GM18502 (cell line): ENCODE data around the gene BIRC2.
"Not testable (repeated sequence)": the region's sequence is repeated elsewhere in the genome, so short reads cannot be mapped to it uniquely, and the experiment has no call there.

Experiments used
- ATAC-seq: cut with Tn5 transposase; IDR thresholded peaks from one replicate; pipeline ENCODE4 v1.9.1; 2021; ENCODE audit warnings: mild to moderate bottlenecking; ENCODE audit not compliant: unreplicated experiment, poor library complexity

Gene BIRC2

DNA sequence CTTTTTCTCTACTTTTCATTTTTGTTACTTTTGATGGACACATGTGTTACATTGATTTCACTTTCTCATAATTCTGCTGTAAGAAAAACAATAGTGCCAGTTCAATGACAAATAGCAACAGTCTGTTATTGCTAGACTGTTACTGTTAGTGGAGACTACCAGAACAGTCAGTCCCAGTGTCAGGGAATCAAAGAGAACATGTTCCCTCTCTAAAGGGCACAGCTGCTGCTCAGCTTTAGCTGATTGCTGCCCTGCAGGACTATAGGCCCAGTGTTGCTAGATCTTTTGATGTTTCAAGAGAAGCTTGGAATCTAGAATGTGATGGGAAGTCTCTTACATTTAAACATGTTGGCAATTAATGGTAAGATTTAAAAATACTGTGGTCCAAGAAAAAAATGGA is 26.3 kb upstream of the BIRC2 start:
- ATAC-seq: no peak

DNA sequence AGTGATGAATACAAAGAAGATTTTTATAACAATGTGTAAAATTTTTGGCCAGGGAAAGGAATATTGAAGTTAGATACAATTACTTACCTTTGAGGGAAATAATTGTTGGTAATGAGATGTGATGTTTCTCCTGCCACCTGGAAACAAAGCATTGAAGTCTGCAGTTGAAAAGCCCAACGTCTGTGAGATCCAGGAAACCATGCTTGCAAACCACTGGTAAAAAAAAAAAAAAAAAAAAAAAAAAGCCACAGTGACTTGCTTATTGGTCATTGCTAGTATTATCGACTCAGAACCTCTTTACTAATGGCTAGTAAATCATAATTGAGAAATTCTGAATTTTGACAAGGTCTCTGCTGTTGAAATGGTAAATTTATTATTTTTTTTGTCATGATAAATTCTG is 24.5 kb upstream of the BIRC2 start:
- no peak for ATAC-seq

DNA sequence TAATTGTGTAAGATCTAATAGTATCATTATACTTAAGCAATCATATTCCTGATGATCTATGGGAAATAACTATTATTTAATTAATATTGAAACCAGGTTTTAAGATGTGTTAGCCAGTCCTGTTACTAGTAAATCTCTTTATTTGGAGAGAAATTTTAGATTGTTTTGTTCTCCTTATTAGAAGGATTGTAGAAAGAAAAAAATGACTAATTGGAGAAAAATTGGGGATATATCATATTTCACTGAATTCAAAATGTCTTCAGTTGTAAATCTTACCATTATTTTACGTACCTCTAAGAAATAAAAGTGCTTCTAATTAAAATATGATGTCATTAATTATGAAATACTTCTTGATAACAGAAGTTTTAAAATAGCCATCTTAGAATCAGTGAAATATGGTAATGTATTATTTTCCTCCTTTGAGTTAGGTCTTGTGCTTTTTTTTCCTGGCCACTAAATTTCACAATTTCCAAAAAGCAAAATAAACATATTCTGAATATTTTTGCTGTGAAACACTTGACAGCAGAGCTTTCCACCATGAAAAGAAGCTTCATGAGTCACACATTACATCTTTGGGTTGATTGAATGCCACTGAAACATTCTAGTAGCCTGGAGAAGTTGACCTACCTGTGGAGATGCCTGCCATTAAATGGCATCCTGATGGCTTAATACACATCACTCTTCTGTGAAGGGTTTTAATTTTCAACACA is 23.3 kb upstream of the BIRC2 start:
- ATAC-seq: no peak

DNA sequence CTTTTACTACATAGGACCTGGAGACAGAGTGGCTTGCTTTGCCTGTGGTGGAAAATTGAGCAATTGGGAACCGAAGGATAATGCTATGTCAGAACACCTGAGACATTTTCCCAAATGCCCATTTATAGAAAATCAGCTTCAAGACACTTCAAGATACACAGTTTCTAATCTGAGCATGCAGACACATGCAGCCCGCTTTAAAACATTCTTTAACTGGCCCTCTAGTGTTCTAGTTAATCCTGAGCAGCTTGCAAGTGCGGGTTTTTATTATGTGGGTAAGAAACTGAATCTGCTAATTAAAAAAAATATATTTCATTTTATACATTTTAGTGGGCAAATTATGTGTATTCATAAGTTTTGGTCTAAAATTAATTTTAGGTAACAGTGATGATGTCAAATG is 21.9 kb upstream of the BIRC2 start:
- ATAC-seq: no peak

DNA sequence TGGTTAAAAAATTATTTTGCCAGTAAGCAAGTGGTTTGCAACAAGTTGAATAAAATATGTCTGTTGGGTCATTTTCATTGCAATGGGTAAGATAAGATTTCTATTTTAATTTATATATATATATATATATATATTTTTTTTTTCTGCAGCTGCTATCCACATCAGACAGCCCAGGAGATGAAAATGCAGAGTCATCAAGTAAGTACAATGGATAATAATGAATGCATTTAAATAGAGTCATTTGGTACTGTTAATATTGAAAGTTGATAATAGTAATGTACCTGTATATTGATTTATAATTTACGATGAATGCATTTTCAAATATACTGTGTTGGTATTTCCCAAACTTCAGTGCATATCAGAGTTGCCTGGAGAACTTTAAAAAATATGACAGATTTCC is 18.3 kb upstream of the BIRC2 start:
- no peak for ATAC-seq

DNA sequence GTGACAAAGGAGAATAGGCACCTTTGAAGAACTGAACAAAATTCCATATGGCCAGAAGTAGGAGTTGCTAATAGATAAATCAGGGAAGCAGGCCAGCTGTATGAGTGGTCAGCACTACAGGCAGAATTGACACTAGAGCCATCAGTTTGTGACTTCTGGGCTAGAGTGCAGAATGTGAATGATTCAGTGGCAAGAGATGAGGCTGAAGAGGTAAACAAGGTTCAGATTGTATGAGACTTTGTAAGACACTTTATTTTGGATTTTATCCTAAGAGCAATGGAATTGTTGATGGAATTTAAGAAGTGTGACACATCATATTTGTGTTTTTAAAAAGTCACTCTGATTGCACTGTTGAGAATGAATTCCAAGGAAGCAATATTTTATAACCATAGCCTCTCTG is 16.8 kb upstream of the BIRC2 start:
- no peak for ATAC-seq

DNA sequence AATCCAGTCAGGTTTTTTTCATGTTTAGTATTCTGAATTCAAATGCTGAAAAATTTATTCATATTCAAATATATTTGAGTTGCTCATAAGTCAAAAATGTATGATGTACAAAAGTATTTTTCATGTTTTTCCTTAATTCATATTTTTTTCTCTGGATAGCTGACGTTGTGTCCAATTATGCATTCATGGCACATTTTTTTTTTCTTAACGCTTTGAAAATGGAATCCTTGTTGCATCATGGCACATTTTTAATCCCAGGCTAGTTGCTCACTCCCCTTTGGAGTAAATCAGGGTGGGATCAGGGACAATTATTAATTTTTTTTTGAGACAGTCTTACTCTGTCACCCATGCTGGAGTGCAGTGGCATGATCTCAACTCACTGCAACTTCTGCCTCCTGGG is 15.7 kb upstream of the BIRC2 start:
- no peak for ATAC-seq

DNA sequence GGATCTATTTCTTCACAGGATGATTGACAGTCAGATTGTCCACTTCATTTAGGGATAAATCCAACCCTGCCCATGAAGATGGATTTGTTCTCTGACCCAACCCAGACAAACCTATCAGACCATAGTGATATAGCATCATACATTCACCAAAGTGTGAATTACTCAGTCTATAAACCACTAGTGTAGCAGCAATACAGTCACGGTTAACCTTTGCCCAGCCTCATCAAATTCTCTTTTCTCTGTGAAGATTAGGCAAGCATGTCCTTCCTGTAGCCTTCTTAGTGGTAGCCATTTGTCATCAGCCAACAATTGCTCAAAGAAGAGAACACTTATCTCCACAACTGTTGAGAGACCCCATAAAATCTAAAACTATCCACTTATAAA is 14.4 kb upstream of the BIRC2 start:
- no peak for ATAC-seq

DNA sequence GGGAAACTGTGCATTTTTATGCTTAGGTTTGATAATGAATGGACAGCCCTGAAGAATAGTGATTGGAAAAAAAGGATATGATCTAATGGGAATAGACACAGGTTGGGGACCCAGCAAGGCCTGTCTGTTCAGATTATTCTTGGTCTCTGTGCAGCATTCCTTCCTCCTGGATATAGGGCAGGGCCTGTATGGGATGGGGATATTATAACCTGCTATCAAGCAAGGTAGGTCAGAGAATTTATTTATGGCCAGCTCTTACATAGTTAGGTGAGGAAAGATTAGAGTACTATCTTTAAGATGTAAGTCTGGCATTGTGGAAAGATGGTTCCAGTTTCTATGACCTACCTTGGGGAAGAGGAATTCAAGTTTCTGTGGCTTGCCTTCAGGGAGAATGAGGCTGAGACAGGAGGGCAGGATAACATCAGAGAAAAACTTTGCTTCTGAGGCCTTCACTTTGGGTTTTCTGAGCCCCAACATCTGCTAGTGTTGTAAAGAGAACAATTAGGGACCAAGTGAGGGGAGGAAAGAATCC is 8.5 kb upstream of the BIRC2 start:
- no peak for ATAC-seq

DNA sequence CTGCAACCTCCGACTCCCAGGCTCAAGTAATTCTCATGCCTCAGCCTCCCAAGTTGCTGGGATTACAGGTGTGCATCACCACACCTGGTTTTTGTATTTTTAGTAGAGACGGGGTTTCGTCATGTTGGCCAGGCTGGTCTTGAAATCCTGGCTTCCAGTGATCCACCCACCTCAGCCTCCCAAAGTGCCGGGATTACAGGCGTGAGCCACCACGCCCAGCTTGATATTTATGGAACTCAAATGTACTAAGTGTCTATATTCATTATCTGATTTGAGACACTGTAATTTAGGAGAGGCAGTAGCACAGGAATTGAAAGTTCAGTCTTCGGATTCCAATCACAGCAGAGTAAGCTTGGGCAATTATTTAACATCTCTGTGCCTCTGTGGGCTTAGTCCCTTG is 5.7 kb upstream of the BIRC2 start:
- not testable (repeated sequence) for ATAC-seq

DNA sequence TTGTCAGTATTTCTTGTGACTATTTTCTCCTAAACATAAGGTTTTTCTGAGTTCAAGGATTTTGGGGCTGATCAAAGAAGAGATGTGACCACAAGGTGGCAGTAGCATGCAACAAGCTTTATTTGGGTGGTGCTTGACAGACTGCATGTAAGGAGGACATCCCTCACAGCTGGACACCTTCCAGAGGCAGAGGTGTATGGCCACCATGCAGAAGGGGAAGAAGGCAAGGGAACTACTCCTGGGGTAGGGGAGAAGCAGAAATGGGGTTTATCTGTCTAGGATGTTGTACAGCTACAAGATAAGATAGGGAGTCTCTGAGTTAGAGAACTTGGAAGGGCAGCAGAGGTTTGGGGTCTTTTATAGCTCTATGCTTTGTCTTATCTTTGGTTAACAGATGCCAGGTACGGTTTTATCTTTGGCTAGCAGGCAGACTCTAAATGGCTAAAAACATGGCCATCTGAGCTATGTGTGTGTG is 5.1 kb upstream of the BIRC2 start:
- peak; percentile 45 for ATAC-seq

DNA sequence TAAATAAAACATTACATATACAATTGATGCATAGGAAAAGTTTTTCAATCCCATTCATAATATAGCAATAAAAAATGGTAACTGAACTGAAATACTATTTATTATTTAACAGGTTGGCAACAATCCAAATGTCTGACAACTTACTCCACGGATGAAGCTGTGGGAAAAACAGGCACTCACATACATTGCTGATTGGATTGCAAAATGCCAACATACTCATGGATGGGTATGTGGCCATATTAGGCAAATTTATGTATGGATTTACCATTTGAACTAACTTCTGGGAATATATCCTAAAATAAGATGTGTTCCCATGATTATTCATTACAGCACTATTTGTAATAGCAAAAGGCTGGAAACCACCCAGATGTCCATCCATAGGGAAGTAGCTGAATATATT is 3.2 kb upstream of the BIRC2 start:
- no peak for ATAC-seq

DNA sequence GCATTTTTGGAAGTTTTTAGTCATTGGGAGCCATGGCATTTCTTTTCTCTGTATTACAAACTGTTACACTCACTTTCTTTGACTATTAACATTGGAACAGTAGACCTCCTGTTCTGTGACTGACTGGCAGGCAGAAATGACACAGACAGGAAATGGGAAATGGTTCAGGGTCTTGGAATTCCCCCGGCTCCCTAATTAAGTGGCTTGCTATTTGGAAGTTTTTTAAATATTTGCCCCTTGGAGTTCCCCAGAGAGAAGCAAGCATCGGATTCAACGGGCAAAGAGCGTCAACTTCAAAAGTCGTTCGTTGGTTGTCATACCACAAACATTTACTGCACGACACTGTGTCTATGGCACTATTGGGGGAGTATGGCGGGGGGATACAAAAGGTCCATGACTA is 1.1 kb upstream of the BIRC2 start:
- no peak for ATAC-seq

DNA sequence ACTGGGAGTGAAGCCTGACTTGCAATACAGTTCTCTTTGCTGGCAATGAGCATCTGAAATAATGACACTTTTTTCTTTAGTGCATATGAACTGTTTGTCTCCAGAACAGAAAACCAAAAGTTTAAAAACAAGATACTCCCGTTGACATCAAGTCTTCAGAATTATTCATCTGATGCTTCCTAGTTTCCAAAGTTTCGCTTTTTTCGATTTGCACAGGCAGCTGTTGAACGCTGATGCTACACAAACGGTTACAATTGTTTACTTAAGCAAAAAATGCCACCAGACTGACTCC is 612 bp upstream of the BIRC2 start:
- ATAC-seq: no peak

DNA sequence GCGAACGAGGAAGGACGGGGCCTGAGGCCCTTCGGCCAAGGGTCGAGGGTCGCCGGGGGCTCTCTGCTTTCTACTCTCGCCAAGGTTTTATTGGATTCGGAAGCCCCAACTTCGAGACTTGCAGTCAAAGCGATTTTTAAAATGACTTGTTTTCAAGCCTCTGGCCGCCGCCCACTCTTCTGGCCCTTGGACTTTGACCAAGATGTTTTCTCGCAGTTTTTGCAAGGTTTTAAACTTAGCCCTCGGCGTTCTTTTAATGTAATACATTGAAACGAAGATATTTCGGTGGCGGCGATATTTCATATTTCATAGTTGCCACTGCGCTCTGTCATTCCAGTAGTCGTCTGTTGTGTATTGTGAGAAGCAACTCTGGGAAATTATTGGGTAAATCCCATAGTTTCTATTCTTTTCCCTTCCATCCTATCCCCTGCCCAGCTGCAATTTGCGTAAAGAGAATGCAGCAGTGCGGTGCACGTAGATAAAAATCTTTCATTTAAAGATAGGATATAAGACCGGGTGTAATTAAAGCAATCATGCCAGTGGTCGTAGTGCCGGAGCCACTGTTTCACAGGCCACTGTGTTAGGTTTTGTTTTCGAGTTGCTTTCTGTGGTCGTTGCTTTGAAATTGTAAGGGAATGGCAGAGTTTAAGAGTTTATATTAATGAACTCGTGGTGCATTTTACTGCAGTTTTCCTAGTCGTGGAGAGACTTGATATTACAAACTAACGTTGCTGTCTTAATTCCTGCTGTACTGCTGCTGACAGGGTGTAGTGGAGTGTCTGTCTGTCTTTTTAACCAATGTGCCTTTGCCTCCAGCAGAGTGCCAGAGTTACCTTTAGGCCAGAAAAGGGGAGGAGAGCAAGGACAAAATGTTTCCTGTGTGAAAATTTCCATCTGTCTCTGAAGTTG is 702 bp downstream of the BIRC2 start:
- ATAC-seq: peak; percentile 27

DNA sequence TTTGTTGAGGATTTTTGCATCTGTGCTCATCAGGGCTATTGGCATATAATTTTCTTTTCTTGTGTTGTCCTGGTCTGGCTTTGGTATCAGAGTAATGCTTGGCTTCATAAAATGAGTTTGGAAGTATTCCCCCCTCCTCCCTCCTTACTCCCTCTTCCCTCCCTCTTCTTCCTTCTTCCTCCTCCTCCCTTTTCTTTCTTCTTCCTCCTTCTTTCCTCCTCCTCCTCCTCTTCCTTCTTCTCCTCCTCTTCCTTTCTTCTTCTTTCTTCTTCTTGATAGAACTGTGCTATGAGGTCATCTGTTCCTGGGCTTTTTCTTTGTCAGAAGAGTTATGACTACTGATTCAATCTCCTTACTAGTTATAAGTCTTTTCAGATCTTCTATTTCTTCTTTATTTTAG is 10.1 kb downstream of the BIRC2 start:
- no peak for ATAC-seq

DNA sequence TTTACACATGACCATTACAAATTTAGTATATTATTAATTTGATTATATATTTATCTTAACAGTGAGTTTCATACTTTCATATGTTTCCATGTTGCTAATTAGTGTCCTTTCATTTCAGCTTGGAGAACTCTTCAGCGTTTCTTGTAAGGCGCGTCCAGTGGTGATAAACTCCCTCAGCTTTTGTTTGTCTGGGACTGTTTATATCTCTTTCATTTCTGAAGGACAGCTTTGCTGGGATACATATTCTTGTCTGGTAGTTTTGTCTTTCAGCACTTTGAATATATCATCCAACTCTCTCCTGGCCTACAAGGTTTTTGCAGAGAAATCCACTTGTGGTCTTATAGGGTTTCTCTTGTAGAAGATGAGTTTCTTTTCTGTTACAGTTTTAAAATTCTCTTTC is 12.4 kb downstream of the BIRC2 start:
- ATAC-seq: no peak

DNA sequence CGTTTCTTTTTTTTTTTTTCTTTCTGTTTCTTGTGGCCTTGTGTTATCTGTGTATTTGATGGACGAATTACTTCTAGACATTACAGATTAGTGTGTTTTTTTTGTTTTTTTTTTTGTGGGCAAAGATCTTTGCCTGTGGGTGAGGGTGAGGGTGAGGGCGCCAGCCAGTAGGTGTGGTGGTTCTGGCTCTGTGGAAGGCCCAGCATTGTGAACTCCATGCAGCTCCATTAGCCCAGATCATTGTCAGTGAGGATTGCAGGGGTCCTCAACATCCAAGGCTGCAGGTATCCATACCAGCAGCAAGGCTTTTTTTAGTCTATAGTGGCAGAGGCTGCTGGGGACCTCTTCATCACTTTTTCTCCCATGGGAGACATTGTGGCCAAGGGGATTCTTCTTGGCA is 13.7 kb downstream of the BIRC2 start:
- no peak for ATAC-seq

DNA sequence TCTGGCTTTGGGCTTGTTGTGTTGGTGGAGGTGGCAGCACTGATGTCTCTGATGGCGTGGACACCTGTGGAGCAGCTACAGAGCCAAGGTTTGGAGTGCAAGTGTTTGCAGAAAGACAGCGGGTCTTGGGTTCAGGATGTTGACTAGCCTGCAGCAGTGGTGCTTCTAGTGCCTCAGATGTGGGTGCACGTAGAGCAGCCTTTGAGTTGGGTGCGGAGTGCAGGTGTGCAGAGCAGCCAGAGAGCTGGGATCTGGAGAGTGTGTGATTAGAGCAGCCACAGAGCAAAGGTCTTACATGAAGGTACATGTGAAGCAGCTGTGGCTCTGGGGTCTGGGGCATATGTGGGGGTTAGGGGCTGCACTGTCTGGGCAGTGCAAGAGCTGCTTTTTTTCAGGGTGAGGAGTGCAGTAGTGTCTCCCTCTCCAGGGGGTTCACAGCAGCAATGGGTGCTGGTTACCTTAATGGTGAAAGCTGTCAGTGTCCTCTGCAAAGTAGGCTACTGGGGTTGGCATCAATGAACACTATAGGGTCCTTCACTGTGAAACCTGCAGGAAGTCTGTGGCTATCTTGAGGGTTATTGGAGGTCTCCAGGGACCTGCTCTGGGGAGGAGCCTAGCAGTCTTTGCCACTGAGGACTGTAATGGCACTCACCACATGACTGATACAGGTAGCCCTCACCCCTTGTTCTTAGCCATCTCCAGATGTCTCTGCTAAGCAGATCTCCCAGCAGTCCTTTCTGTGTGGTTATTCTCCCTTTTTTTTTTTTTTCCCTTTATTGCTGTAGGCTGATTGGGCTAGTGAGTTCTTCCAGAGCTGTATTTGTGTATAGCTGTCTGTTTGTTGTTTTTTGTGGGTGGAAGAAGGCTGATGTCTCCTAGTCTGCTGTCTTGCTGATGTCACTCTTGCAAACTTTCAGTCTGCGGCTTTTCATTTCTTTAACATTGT is 14.3 kb downstream of the BIRC2 start:
- ATAC-seq: peak; percentile 92

DNA sequence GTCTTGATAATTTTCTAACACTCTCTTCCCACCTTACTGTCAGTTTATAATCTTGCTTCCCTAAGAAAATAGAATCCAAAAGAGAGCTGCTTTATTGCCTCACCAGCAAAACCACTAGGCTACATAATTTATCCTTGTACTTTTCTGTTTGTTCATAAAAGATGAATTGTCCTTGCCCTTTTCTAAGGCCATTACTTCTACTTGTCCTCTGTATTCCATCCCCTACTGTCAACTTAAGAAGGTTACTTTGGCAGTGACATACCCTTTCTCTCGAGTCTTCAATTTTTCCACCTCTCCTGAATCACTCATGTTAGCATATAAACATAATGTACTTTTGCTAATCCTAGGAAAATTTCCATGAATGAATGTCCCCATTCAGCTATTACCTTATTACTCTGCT is 18.0 kb downstream of the BIRC2 start:
- ATAC-seq: no peak

DNA sequence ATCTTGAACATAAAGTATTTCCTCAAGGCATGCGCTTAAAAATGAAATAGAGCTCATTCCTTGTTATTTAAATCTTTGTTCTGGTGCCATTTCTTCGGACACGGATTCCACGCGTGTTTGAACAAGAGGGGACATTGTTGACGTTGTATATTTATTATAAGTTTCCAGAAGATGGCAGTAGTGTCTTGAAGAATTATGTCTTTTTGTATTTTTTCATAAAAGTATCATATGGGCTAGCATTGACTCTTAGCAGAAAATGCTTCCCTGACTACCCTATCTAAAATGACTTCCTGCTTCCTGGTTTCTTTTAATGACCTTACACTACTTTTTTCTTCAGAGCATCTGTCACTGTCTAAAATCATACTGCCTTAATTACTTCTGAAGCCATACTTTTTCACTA is 20.4 kb downstream of the BIRC2 start:
- no peak for ATAC-seq
